HG03108 (cell line): ENCODE results near the gene MAGIX.
"Not testable (repeated sequence)": the region's sequence is repeated elsewhere in the genome, so short reads cannot be mapped to it uniquely, and the experiment has no call there.

Experiments
- ATAC-seq: cut with Tn5 transposase; IDR thresholded peaks from one replicate; pipeline ENCODE4 v1.9.1; 2021; ENCODE audit warnings: moderate library complexity; ENCODE audit not compliant: unreplicated experiment

The MAGIX gene

DNA sequence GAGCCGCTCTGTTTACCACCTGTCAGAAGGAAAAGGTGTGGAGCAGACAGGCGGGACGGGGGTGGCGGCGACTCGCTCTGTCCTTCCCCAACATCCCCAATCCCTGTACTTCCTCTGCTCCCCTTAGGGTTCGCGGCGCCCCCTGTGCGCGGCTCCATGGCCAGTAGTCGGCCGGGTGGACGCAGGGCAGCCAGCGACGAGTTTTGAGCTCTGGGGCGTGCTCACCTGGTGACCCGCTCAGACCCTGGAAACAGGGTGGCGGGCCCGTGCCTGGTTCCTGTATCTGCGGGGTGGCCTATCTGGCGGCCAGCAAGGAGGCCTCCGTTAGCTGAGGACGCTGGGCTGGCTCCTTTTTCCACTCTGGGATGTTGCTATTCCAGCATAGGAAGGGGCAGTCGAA, 5.4 kb upstream of the MAGIX start:
- no peak for ATAC-seq

DNA sequence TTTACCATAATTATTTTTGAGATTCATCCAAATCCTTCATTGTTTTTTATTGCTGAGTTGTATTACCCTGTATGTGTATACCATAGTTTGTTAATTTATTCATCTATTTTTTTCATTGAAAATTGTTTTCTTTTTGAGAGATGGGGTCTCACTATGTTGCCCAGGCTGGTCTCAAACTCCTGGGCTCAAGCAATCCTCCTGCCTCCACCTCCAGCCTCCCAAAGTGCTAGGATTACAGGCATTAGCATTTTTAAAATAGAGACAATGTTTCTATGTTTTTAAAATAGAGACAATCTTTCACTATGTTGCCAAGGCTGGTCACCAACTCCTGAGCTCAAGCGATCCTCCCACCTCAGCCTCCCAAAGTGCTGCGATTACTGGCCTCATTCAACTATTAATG, 1.6 kb upstream of the MAGIX start:
- no peak for ATAC-seq

- no peak for ATAC-seq
Observed at GRCh38 chrX:49161632-49162031, 926 bp upstream of the MAGIX start.

DNA sequence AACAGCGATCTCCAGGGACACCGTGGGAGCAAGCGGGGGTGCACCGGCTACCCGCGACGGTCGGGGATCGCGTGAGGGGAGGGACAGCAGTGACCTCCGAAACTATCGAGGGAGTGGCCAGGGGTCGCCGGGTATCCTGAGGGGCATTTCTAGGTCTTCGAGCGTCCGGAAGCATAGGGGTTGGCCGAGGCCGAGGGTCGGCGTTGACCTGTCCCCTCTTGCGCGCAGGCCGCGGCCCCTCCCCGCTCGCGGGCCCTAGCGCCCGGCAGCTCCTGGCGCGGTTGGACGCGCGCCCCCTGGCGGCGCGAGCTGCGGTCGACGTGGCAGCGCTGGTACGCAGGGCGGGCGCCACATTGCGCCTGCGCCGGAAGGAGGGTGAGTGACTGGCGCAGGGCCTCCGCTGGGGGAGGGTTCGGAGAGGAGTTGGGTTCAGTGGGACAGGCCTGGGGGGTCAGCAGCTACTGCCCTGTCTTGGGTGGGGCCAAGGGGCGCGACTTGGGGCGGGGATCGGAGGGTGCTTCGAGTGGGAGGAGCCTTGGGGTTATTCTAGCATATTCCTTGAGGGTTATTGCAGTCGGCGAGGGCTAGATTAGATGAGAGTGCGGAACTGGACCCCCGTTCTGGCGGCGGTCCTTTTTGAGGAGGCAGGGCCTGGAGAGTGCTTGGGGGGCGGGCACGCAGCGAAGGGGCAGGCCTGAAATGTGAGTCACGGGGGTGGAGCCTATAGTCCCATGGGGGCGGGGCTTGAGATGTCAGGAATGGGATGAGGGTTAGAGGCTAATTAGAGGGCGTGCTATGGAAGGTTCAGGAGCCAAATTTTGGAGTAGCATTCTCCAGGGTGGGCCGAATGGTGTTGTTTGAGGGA, 1.2 kb downstream of the MAGIX start:
- ATAC-seq, result peak; percentile 35

DNA sequence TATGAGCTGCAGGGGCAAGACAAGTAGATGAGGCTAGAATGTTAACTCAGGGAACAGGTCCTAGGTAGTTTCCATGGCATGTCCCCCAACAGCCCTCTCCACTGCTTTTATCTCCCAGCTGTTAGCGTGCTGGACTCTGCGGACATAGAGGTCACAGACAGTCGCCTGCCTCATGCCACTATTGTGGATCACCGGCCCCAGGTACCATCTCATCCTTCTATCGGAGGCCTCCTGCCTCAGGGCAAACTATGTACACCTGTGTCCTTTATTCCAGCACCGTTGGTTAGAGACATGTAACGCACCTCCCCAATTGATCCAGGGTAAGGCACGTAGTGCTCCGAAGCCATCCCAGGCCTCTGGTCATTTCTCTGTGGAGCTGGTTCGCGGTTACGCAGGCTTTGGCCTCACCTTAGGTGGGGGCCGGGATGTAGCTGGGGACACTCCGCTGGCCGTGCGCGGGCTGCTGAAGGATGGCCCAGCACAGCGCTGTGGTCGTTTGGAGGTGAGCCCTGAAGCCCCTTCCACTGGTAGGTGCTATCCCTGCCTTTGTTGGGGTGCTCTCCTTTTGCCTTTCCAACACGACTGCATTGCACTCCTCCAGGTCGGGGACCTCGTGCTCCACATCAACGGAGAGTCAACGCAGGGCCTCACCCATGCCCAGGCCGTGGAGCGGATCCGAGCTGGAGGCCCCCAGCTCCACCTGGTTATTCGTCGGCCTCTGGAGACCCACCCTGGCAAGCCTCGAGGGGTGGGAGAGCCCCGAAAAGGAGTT, 2.2 kb downstream of the MAGIX start:
- no peak for ATAC-seq

DNA sequence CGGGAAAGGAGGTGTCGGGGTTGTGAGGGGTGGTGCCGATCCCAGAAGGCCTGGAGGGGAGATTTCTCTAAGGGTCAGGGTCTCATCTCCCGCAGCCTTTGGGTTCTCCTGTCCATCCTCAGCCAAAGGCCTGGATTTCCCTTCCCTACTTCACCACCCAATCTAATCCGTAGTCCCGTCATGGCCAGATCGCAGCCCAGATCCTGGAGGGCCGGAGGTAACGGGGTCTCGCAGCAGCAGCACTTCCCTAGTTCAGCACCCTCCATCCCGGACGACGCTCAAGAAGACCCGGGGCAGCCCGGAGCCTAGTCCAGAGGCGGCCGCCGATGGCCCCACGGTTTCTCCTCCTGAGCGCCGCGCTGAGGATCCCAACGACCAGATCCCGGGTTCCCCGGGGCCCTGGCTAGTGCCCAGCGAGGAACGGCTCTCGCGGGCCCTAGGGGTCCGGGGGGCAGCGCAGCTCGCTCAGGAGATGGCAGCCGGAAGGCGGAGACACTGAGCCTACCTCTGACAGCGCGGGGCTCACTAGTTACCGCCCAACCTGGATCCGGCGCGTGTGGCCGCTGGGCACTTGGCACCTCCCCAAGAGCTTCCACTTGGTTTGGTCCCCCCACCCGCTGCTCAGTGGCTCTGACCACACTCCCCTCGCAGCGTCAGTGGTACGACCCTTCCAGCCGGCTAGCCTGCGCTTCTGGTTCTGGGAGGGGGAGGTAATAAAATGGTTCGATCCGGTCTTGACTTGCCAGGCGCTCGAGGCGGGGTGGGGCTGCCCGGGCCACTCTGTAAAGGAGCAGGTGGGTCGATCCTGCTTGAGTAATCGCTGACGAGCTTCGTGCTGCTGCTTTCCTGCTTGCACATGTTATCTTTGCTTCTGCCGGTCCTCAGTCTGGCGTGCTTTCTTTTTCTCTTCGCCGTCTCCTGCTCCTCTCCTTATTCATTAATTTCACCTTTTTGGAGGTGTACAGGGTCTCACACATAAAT, 3.6 kb downstream of the MAGIX start:
- peak; percentile 36 for ATAC-seq

DNA sequence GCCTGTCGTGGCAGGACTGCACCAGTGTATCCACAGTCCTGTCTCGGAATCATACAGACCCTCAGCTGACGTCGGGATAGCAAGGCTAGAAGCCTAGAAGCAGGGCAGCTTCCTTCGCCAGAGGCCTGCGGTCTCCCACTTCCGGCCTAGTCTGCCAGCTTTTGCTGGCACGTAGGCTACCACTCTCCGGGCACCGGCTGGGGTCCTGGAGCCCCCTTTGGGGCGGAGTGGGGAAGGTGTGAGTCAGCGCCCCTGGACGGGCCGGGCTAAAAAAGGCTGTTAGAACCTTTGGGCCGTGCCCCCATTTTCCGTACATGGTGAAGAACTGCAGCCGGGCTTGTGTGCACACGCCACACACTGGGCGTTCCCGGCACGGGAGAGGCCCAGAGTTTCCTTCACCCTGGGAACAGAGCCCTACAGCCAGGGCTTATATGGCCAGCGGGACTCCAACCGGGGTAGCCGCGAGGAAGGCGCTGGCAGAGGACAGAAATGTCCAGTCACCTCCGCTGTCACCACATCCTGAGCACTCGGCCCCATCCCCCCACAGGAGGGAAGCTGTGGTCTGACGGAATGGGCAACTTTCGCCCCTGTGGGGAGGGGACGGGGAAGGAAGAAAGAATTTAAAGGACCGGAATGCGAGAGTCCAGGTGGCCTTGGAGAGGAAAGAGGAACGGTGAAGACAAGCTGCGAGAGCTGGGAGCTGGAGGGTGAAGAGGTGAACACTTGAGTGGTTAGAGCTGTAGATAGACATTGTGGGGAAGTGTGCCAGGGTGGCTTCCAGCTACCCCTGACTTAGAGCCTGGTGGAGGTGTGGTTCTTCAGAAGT, 4.6 kb downstream of the MAGIX start:
- ATAC-seq, result peak; percentile 23

DNA sequence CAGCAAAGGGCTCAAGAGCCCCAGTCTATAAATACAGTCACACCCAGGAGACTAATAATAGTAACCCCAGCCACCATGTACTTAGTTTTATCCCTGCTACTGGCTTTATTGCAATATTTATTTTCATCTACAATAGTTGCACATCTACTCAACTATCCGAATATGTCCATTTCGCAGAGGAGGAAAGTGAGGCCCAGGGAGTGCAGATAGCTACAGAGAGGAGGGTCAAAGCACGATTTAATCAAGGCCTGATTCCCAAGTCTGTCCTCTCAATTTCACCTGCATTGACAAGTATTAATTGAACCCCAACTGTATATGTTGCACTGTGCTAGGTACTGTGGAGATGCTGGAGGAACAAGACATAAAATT, 5.2 kb downstream of the MAGIX start:
- ATAC-seq, result no peak

DNA sequence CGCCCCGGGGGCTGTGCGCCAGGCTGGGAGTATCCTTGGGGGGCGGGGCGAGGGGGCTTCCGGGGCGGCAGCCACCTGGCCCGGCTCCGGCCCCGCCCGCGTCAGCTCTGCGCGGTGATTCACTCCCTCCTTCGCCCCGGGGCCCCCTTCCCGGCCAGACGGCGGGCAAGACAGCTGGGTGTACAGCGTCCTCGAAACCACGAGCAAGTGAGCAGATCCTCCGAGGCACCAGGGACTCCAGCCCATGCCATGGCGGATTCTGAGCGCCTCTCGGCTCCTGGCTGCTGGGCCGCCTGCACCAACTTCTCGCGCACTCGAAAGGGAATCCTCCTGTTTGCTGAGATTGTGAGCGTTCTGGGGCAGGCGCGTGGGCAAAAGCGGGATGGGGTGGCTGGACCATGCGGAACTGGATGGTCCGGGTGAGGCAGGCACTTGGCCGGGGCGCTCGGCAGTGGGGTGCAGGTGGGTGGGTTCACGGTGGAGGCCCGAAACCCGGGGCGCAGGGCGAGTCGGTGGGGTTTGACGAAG, 9.3 kb downstream of the MAGIX start, which contains the start of gene PLP2:
Gene PLP2, plus strand, starts transcription at position 147 of the 528 bp plus-strand sequence. Its CDS starts 103 bp downstream, at position 250.
- ATAC-seq, result peak; percentile 33

GRCh38 chrX:49172280-49172780, 9.8 kb downstream of the MAGIX start:
- peak; percentile 69 for ATAC-seq

DNA sequence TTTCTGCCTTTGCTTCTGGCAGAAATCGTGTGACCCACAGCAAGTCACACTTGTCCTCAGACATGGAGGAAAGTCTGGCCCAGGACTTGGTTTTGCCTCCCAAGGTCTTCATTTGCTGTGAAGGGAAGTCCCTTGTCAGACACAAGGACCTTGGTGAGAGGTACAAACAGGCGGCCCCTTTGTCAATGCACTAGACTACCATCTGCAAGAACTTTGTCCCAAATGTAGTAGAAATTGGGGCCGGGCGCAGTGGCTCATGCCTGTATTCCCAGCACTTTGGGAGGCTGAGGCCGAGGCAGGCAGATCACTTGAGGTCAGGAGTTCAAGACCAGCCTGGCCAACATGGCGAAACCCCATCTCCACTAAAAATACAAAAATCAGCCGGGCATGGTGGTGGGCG, 11.0 kb downstream of the MAGIX start:
- ATAC-seq, result not testable (repeated sequence)

GRCh38 chrX:49174723-49175122, 12.2 kb downstream of the MAGIX start:
- no peak for ATAC-seq

DNA sequence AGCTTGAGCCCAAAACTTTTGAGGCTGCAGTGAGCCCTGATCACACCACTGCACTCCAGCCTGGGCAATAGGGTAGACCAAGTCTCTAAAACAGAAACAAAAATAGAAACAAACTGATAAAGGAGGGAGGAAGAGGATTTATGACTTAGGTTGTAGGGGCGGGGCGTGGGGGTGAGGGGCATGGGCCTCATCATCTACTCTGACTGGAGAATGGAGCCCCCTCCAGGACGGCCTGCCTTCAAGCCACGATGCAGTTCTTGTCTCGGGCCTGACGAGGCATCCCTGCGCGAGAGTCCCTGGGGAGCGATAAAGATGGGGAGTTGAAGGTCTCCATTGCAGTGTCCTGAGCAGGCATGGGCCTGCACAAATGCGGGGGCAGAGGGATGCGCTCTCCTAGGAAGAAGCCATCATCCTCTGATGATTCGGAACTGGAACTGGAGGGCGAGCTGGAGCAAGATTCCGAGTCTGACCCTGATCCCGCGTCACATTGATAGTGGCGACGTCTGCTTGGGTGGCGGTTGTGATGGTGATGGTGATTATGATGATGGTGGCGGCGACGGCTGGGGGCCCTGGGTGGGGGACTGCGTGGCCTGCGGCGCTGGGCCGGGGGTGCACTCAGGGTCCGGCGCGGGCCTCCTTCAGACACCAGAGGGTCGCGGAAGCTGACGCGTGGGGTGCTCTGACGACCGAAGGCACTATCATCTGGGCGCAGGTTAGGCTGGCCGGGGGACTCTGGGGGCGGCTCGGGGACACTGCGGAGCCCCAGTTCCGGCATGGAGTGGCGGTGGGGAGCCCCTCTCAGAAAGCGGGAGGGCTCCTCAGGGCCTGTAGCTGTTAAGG, 13.1 kb downstream of the MAGIX start:
- ATAC-seq, result no peak

DNA sequence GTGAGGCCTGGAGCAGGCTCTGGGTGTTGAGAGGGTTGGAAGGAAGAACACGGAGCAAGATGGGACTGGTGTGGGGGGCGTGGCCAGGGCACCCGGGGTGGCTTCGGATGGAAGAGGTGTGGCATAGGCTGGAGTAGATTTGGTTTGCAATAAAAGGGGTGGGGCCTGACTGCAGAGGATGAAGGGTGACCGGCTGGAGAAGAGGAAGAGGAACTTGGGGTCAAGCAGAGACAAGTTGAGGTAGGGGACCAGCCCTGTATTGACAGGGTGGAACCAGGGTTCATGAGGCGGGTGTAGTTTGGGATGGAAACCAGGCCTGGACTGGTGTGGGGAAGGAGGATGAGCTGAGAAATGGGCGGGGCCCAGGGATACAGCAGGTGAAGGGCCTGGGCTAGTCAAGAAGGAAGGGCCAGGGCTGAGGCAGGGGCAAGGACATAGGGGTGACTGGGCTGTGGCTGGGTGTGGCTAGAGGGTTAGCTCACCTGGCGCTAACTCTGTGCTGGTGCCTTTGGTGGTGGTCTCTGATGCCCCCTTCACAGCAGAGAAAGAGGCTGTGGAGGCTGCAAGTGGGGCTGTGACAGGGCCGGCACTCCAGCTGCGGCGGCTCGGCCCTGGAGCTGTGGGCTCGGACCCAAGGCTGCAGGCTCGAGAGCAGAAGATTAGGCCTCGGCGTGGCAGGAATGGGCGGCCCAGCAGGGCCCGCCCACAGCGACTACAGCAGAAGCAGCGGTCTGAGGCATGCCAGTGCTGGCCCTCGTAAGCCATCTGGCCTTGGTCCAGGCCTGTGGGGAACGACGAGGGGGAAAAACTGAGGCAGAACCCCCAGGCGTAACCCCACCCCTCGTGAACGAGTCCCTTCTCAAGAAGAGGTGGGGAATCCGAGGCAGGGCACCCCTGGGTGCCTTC, 14.1 kb downstream of the MAGIX start:
- ATAC-seq, result no peak

GRCh38 chrX:49177338-49177833, 14.8 kb downstream of the MAGIX start:
- no peak for ATAC-seq

- no peak for ATAC-seq
Observed at GRCh38 chrX:49177873-49178480, 15.4 kb downstream of the MAGIX start.

GRCh38 chrX:49178537-49178936, 16.0 kb downstream of the MAGIX start:
- ATAC-seq, result no peak
